Sigmoid colon (tissue), 4 donors: Measurements from ENCODE around the gene MYLK.

Experiments
- POLR2A ChIP-seq, 2 donors: fragments of 450-650 bp; IDR thresholded peaks; one replicate each; pipeline ENCODE4 v1.6.1; 2016; ENCODE audit warnings: antibody characterized with exemption in 2 of 2, mild to moderate bottlenecking in 2 of 2, moderate library complexity in 2 of 2
- POLR2AphosphoS5 ChIP-seq, 4 donors: sonication (generic); formaldehyde crosslinking; IDR thresholded peaks; one replicate each; pipeline ENCODE4 v1.6.1; 2017; ENCODE audit warnings: antibody characterized with exemption in 4 of 4
- TF ChIP-seq, protein P1 (sequence below), 4 experiments: fragments of 450-650 bp in 3 of 4; fragments of 200-600 bp in 1 of 4; IDR thresholded peaks; one replicate each; pipeline ENCODE4 v1.5.1; 2016 to 2019; ENCODE audit warnings: antibody characterized with exemption in 4 of 4, mild to moderate bottlenecking in 3 of 4, moderate library complexity in 2 of 4

DNA sequence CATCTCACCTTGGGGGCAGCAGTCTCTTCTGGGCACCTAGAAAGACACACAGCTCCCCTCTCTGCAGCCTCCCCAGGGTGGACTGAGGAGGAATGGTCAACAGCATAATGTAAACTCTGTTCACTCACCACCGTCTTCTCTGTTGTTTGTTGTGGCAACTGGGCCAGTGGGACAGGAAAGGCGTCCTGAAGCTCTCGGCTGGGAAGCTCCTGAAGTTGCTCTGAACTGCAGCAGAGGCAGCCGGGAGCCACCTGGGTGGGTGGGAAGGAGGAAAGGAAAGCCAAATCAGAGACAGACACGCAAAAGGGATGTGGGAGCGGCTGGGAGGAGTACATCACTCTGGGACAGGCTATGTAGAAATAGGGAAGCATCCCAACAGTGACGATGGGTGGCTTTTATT lies 52.7 kb downstream of the MYLK start:
- TF ChIP-seq, protein P1, sequence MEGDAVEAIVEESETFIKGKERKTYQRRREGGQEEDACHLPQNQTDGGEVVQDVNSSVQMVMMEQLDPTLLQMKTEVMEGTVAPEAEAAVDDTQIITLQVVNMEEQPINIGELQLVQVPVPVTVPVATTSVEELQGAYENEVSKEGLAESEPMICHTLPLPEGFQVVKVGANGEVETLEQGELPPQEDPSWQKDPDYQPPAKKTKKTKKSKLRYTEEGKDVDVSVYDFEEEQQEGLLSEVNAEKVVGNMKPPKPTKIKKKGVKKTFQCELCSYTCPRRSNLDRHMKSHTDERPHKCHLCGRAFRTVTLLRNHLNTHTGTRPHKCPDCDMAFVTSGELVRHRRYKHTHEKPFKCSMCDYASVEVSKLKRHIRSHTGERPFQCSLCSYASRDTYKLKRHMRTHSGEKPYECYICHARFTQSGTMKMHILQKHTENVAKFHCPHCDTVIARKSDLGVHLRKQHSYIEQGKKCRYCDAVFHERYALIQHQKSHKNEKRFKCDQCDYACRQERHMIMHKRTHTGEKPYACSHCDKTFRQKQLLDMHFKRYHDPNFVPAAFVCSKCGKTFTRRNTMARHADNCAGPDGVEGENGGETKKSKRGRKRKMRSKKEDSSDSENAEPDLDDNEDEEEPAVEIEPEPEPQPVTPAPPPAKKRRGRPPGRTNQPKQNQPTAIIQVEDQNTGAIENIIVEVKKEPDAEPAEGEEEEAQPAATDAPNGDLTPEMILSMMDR (IDR thresholded peaks at IDR 0.05), result no peak
- TF ChIP-seq POLR2A (IDR thresholded peaks at IDR 0.05) (no peak), POLR2AphosphoS5 (IDR thresholded peaks at IDR 0.05) (no peak)
